ENCODE measurements around the gene CEP70. TPM values are rescaled to one million over a fixed set of nuclear protein-coding genes. Genes with fewer than 3 reads are reported as not detected.

CEP70 gene
- total RNA-seq, 1 donor from 2014 or later = 51.6 TPM

DNA sequence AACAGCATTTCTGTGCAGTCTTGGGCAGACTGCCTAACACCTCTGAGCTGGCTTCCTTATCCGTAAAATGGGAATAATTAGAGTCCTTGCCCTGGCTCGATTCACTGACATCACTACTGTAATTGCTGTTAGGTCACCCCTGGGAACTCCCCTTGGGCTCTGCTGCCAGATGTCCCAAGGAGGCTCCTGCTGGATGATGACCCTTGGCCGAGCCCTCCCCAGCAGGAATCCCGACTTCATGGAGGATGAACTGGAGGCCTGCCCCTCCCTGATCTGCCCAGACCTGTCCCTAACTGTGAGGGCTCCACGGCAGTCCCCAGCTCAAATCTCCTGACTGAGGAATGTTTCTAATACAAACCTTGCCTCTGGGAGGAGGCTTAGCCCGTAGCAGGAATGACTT, 141.6 kb downstream of the CEP70 start:
- DNase-seq (ENCODE audit: low spot score) = no peak

DNA sequence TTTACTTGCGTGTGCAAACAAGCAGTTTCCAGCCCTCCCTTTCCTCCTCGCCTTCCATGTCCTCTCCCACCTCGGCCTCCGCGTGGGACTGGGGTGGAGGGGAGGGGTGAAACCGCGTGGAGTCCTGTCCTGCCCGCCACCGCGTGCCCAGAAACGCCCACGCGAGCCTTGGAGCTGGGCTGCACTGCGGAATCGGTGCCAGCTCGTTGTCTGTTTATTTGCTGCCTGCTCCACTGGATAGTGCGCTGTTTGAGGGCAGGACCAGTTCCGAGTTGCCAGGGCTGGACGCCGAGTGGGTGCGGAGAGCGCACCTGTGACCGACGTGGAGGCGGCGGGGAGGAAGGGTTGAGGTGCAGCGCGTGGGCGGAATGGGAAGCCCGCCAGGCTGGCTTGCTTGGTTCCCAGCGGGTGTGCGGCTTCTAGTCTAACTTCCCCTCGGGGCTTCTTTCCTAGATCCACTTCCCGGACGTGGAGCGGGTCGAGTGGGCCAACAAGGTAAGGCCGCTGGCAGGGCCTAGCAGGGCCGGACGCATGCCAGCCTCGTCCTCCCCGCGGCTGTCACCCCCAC, 142.4 kb downstream of the CEP70 start:
- DNase-seq (ENCODE audit: low spot score) = no peak

DNA sequence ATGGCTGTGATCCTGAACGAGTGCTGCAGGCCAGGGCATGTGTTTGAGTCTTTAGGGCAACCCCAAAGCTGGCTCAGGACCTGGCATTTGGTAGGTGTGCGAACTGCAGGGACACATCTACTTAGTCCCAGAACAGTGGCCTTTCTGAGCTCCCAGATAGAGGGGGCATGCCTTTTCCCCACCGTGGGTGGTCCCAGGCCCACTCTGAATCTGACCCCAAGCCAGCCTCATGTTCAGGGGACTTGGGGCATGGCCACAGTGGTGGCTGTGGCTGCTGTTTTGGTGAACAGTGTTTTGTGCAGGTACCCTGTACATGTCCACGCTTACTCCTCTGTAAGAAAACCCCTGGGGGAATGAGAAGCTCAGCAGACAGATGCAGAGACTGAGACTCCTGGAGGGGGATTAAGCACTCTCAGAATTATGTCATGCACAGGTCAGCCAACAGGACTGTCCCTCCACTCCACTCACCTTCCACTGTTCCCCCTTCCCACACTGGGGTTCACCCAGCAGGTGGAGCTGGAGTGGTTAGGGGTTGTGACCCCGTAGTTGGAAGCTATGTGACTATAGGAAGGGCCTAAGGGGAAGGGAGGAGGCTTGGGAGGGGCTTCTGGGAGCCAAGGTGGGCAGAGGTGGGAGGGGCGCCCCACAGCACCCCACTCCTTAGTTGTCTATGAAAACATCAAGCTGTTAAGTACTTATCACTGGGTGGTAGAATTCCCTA, 143.2 kb downstream of the CEP70 start:
- DNase-seq (ENCODE audit: low spot score) = no peak

DNA sequence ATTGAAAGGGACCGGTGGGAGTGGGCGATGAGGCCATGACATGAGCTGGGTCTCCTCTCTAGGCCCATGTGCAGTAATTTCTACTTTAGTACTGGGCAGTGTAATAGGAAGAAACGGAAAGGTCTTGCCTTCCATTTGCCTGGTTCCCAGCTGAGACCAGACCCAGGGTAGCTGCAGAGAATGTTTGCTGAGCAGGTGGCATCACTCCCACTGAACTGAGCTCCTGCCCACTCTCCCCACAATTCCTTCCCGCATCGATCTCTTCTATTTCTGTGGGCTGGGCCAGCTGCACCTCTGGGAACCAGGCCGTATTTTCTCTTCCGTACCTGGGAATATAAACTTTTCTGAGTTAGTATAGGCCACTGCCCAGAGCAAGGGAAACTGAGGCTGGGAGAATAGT, 143.9 kb downstream of the CEP70 start:
- no peak for DNase-seq (ENCODE audit: low spot score)

DNA sequence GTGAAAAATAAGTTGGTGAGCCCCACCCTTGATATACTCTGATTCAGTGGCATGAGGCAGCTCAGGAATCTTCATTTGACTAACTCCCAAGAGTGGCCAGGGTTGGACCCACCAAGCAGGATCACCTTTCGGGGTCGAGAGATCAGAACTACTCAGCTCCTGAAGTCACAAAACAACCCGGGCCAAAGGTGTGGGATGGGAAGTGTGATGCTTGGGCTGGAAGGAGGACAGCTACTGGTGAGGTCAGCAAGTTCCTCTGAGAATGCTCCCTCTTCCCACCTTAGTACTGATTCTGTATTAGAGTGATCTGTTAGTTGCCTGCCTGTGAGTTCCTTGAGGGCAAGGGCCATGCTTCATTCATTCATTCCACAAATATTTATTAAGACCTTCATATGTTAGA, 144.6 kb downstream of the CEP70 start:
- no peak for DNase-seq (ENCODE audit: low spot score)

DNA sequence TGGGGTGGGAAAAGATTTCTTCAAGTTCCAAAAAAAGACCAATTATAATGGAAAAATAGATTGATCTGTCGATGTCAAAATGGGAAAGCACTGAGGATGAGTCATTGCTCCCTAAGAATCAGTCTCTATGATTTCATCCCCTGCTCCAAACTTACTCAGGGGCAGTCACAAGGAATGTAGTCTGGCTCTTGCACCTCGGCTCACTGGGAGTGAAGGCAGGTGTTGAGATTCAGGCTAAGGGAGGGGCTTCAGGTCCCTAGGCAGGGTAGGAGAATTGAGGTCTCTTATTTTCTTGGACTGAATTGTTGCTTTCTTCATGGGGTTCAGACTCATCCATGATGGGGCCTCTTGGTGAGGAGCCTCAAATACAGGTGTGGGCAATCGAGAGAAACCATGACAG, 145.4 kb downstream of the CEP70 start:
- DNase-seq (ENCODE audit: low spot score) = no peak

DNA sequence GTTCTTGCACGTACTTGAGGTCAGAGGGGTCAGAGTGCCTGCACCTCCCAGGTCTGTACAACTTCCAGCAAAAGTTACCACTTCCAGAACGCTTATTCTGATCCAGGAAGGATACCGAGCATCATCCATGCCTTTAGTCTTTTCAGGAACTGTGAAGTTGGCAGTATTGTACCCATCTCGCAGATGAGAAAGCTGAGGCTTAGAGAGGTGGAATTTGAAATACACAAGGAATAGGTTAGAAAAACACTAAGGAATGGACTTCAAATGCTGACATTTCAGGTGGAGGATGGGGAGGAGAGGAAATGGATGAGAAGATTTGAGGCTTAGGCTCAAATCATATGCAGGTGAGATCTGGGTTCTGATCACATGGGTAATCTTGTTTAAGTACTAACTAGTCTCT, 148.4 kb downstream of the CEP70 start:
- no peak for DNase-seq (ENCODE audit: low spot score)

DNA sequence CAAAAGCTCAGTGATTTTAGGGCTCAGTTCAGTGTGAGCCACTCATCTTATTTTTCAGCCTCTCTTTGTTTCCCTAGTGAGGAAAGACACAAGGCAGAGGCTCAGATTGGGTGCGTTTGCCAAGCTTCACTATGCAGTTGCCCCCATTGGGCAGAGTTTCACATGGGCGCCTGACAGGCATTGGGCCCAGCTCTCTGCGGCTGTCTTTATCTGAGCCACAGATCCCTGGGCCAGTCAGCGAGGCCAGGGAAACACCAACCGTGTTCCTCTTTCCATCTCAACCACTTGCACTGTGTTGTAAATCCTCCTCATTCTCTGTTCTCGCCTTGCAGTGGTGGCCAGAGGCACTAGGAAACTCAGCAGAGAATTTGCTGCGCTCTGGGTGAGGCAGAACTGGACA, 148.8 kb downstream of the CEP70 start:
- no peak for DNase-seq (ENCODE audit: low spot score)

Other genes with a start within 250 kb of the CEP70 start
- gene MRAS, start 245.7 kb downstream of the CEP70 start, total RNA-seq = 26.2 TPM
- gene ESYT3, start 159.6 kb downstream of the CEP70 start, total RNA-seq = 0.94 TPM
- 13.7 TPM for gene FAIM, start 14.5 kb upstream of the CEP70 start, total RNA-seq
- gene PIK3CB, start 240.7 kb upstream of the CEP70 start, total RNA-seq = 41.5 TPM